HG02678 (cell line): Measurements from ENCODE around the gene SMS.

ENCODE experiments used
- ATAC-seq: cut with Tn5 transposase; IDR thresholded peaks from one replicate; pipeline ENCODE4 v1.9.1; 2021; ENCODE audit warnings: mild to moderate bottlenecking, moderate library complexity; ENCODE audit not compliant: unreplicated experiment

SMS gene

GRCh38 chrX:22037225-22037624, 96.7 kb downstream of the SMS start:
- ATAC-seq = no peak

DNA sequence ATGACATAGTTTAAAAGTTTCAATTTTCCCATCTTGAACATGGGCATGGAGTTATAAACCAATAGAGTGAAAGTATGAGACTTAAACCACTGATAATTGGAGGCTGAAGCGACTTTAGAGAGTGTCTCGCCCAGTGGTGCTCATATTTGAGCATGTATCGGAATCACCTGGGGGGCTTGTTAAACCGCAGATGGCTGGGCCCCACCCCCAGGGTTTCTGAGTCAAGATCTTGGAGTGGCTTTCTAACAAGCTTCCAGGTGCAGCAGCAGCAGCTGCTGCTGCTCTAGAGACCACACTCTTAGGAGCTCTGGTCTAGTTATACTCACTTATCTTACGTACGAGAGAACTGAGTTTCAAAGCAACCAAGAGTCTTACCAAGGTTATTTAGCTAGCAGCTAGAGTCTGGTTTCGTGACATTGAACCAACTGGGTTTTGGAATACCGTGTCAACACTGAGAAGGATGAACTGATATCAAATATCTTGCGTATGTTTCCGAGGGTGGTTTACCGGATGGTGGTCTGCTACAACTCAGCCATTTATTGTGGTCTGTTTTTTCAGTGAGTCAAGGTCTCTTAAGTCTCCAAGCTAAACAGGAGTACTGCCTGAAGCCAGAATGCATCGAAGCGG, 97.5 kb downstream of the SMS start:
- ATAC-seq = no peak

- no peak for ATAC-seq
Observed at GRCh38 chrX:22039541-22039940, 99.0 kb downstream of the SMS start.

- no peak for ATAC-seq
Observed at GRCh38 chrX:22040184-22040583, 99.7 kb downstream of the SMS start.

- ATAC-seq = no peak
Observed at GRCh38 chrX:22041907-22042530, 101.5 kb downstream of the SMS start.

- ATAC-seq = no peak
Observed at GRCh38 chrX:22043872-22044271, 103.4 kb downstream of the SMS start.
